PC-3 (cell line): Measurements from ENCODE around the gene GK.

Experiments
- CTCF ChIP-seq: fragments of 300-600 bp; sonication (generic); conservative IDR thresholded peaks from 2 replicates; pipeline ENCODE4 v1.5.1; 2017; ENCODE audit warnings: antibody characterized with exemption, low read depth, mild to moderate bottlenecking, low read length
- EZH2 ChIP-seq: fragments of 300-600 bp; sonication (generic); IDR thresholded peaks from one replicate; pipeline ENCODE4 v1.6.1; 2017; ENCODE audit warnings: antibody characterized with exemption, mild to moderate bottlenecking, low read length; ENCODE audit not compliant: unreplicated experiment
- EZH2phosphoT487 ChIP-seq: fragments of 300-600 bp; sonication (generic); IDR thresholded peaks from 2 replicates; pipeline ENCODE4 v1.6.1; 2018; ENCODE audit warnings: mild to moderate bottlenecking, antibody characterized with exemption, low read length, borderline replicate concordance

GRCh38 chrX:30674799-30675198, 21.6 kb downstream of the GK start:
- TF ChIP-seq CTCF (no peak), EZH2phosphoT487 (no peak), EZH2 (no peak)
